ENCODE data around the gene NADSYN1. TPM values are rescaled to one million over a fixed set of nuclear protein-coding genes. Genes with fewer than 3 reads are reported as not detected.

The NADSYN1 gene
- polyA plus RNA-seq, 1 donor from 2014 or later = 66.9 TPM

DNA sequence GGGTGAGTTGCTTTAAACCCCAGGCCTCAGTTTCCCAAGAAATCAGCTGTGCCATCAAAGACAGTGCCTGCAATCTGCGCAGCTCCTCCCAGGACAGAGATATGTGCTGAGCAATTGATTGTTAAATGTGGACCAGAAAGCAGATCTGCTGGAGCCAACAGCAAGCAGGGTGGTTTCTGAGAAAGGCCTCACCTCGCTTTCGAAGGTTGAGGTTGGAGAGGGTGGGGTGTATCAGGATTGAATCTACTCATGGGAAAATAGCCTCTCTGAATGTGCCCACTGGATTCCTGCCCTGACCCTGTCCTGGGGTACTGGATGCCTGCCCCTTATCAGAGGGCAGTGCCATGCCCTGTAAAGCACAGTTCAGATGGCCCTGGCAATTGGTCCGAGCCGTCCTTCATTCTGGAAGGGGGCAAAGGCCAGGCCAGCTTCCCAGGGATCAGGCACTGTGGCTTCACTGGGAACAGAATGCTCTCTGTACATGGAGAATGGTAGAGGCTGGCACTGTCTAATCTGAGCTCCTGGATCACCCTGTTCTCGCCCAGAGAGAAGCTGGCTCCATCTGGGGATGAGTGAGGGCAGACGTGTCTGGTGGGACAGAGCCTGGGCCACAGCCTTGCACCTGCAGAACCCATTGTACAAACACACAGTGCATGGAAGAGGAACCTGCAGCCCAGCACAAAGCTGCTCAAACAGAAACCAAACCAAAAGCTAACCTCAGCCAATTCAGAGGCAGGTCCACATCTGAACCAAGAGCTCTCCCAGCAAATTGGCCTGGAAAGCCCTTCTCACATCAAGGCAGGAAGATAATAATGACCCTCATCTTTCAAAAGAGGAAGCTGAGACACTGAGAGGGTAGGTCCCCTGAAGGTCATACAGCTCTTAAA lies 20.0 kb upstream of the NADSYN1 start:
- H3K9ac ChIP-seq (ENCODE audit: low read length) = no peak overlapping the region

DNA sequence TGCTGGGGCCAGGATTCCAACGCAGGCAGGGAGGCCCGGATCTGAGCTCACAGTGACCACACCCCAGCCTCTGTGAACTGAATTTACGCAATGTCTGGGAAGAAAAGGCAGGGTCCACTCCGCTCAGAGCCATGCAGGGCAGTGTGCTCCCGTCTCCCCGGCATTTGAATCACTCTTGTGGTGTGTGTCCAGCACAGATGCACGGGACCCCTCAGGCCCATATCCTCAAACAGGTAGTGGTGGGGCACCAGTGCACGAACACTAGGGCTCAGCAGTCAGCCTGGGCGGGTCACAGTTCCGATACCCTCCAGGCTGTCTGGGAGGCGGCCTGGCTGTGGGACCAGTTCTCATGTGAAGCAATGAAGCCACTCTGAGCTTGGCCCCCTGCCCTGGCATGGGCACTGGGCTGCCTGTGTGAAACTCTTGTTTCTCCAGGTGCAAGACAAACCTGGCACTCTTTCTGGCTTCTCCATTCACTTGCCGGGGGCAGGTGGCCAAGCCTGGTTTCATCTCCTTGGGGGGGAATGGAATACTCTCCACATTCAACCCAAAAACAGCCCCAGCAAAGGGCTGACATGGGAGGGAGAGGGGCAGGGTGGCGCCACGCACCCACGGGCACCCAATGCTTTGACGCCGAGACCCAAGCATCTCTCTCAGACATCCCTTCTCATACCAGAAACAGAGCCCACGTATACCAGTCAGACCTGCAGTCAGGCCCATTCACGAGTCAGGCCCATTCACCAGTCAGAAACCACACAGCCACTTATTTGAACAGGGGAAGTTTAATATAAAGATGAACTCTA lies 19.2 kb upstream of the NADSYN1 start:
- Histone ChIP-seq H3K9ac (ENCODE audit: low read length) (no peak overlapping the region), H3K36me3 (ENCODE audit: insufficient read depth, low read length) (peaks cover 5% of the 10 kb centered on the region), H3K9me3 (ENCODE audit: low read length) (no peaks in the 10 kb centered on the region), H3K4me2 (ENCODE audit: low read length) (no peak overlapping the region), H3F3A (ENCODE audit: insufficient read depth, low read length, poor library complexity, severe bottlenecking) (no peaks in the 10 kb centered on the region), H3K79me2 (replicated peaks; ENCODE audit: insufficient read depth, low read length) (no peaks in the 10 kb centered on the region), H2AFZ (ENCODE audit: low read depth, low read length) (no peak overlapping the region), H3K4me3 (ENCODE audit: low read length) (no peak overlapping the region), H4K20me1 (ENCODE audit: insufficient read depth) (no peaks in the 10 kb centered on the region), H3K27me3 (ENCODE audit: insufficient read depth, low read depth, low read length) (no peaks in the 10 kb centered on the region), H3K9me2 (ENCODE audit: insufficient read depth, low read length) (no peaks in the 10 kb centered on the region), H3K27ac (ENCODE audit: low read length) (no peak overlapping the region)
- TF ChIP-seq TAF1 (IDR thresholded peaks at IDR 0.05; ENCODE audit: low read depth) (no peak), MXI1 (conservative IDR thresholded peaks at IDR 0.05; ENCODE audit: poor library complexity, severe bottlenecking) (no peak), POLR2AphosphoS5 (IDR thresholded peaks at IDR 0.05) (no peak), EP300 (conservative IDR thresholded peaks at IDR 0.05; ENCODE audit: poor library complexity, severe bottlenecking) (no peak), EZH2 (IDR thresholded peaks at IDR 0.05; ENCODE audit: borderline replicate concordance, insufficient read depth, low read length, poor library complexity, severe bottlenecking) (no peak), SMC3 (conservative IDR thresholded peaks at IDR 0.05; ENCODE audit: poor library complexity) (no peak), RAD21 (conservative IDR thresholded peaks at IDR 0.05) (no peak)
- TF ChIP-seq, protein P1, sequence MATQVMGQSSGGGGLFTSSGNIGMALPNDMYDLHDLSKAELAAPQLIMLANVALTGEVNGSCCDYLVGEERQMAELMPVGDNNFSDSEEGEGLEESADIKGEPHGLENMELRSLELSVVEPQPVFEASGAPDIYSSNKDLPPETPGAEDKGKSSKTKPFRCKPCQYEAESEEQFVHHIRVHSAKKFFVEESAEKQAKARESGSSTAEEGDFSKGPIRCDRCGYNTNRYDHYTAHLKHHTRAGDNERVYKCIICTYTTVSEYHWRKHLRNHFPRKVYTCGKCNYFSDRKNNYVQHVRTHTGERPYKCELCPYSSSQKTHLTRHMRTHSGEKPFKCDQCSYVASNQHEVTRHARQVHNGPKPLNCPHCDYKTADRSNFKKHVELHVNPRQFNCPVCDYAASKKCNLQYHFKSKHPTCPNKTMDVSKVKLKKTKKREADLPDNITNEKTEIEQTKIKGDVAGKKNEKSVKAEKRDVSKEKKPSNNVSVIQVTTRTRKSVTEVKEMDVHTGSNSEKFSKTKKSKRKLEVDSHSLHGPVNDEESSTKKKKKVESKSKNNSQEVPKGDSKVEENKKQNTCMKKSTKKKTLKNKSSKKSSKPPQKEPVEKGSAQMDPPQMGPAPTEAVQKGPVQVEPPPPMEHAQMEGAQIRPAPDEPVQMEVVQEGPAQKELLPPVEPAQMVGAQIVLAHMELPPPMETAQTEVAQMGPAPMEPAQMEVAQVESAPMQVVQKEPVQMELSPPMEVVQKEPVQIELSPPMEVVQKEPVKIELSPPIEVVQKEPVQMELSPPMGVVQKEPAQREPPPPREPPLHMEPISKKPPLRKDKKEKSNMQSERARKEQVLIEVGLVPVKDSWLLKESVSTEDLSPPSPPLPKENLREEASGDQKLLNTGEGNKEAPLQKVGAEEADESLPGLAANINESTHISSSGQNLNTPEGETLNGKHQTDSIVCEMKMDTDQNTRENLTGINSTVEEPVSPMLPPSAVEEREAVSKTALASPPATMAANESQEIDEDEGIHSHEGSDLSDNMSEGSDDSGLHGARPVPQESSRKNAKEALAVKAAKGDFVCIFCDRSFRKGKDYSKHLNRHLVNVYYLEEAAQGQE (IDR thresholded peaks at IDR 0.05; ENCODE audit: borderline replicate concordance) = no peak
- TF ChIP-seq, protein P2, sequence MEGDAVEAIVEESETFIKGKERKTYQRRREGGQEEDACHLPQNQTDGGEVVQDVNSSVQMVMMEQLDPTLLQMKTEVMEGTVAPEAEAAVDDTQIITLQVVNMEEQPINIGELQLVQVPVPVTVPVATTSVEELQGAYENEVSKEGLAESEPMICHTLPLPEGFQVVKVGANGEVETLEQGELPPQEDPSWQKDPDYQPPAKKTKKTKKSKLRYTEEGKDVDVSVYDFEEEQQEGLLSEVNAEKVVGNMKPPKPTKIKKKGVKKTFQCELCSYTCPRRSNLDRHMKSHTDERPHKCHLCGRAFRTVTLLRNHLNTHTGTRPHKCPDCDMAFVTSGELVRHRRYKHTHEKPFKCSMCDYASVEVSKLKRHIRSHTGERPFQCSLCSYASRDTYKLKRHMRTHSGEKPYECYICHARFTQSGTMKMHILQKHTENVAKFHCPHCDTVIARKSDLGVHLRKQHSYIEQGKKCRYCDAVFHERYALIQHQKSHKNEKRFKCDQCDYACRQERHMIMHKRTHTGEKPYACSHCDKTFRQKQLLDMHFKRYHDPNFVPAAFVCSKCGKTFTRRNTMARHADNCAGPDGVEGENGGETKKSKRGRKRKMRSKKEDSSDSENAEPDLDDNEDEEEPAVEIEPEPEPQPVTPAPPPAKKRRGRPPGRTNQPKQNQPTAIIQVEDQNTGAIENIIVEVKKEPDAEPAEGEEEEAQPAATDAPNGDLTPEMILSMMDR (IDR thresholded peaks at IDR 0.05; ENCODE audit: poor library complexity, severe bottlenecking) = no peak

More for the DNA sequence above, 20.0 kb upstream of the NADSYN1 start:
- Histone ChIP-seq H4K20me1 (ENCODE audit: insufficient read depth) (no peaks in the 10 kb centered on the region), H3K79me2 (replicated peaks; ENCODE audit: insufficient read depth, low read length) (no peaks in the 10 kb centered on the region), H3K36me3 (ENCODE audit: insufficient read depth, low read length) (no peaks in the 10 kb centered on the region), H3K9me2 (ENCODE audit: insufficient read depth, low read length) (no peaks in the 10 kb centered on the region), H3K27ac (ENCODE audit: low read length) (no peak overlapping the region), H3K27me3 (ENCODE audit: insufficient read depth, low read depth, low read length) (no peaks in the 10 kb centered on the region), H3K9me3 (ENCODE audit: low read length) (no peaks in the 10 kb centered on the region), H3K4me2 (ENCODE audit: low read length) (no peak overlapping the region), H2AFZ (ENCODE audit: low read depth, low read length) (no peak overlapping the region), H3F3A (ENCODE audit: insufficient read depth, low read length, poor library complexity, severe bottlenecking) (no peaks in the 10 kb centered on the region), H3K4me3 (ENCODE audit: low read length) (no peak overlapping the region)
- TF ChIP-seq EP300 (conservative IDR thresholded peaks at IDR 0.05; ENCODE audit: poor library complexity, severe bottlenecking) (no peak), SMC3 (conservative IDR thresholded peaks at IDR 0.05; ENCODE audit: poor library complexity) (no peak)
